CD4-positive, alpha-beta T cell treated with Interleukin-15 for 1 hour (primary cell): Measurements from ENCODE around the gene IMPG2.

Experiments
- DNase-seq: peaks from one replicate; pipeline ENCODE4 v3.0.0-alpha.2; 2020

The IMPG2 gene

GRCh38 chr3:101179637-101180036, 140.7 kb downstream of the IMPG2 start:
- no peak for DNase-seq

- DNase-seq: no peak
These were observed 142.8 kb downstream of the IMPG2 start for GRCh38 chr3:101177577-101177976.
